ENCODE measurements around the gene SLC38A5. TPM values are rescaled to one million over a fixed set of nuclear protein-coding genes. Genes with fewer than 3 reads are reported as not detected.

The SLC38A5 gene
- total RNA-seq, 6 experiments from 2014 or later: 0.40 to 0.91 (median 0.79) TPM; not detected in 1

DNA sequence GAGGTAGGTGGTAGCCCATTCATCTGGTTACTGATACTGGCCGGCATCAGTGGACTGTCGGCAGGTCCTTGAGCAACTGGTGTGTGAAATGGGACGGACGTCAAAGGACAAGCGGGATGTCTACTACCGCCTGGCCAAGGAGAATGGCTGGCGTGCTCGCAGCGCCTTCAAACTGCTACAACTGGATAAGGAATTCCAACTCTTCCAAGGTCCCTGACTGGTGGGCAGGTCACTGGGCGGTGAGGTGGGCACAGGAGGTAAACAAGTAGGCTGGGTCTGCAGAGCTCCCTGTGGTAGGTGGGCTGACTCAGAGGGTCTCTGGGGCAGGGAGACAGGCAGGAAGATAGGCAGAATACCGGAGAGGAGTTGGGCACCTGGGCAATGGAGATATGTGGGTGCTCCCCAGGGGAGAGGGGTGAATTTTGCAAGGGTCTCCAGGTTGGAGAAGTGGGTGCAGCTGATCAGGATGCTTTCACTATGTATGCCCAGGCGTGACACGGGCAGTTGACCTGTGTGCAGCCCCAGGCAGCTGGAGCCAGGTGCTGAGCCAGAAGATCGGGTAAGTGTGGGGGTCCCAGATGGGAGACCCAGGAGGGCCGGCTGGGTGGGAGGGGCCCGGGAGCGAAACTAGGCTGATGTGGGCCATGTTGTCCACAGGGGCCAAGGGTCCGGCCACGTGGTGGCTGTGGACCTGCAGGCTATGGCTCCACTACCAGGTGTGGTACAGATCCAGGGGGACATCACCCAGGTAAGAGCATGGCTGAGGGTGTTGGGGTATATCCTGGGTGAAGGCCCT lies 8.1 kb upstream of the SLC38A5 start:
- peaks cover 15% of the 10 kb centered on the region; the same call in 1 of the 2 replicates for H3K36me3 Mint-ChIP-seq (ENCODE audit: low read depth)
- no peaks in the 10 kb centered on the region for H3K9me3 Mint-ChIP-seq
- H3K4me3 Mint-ChIP-seq: no peak overlapping the region
- TF ChIP-seq, protein P1, sequence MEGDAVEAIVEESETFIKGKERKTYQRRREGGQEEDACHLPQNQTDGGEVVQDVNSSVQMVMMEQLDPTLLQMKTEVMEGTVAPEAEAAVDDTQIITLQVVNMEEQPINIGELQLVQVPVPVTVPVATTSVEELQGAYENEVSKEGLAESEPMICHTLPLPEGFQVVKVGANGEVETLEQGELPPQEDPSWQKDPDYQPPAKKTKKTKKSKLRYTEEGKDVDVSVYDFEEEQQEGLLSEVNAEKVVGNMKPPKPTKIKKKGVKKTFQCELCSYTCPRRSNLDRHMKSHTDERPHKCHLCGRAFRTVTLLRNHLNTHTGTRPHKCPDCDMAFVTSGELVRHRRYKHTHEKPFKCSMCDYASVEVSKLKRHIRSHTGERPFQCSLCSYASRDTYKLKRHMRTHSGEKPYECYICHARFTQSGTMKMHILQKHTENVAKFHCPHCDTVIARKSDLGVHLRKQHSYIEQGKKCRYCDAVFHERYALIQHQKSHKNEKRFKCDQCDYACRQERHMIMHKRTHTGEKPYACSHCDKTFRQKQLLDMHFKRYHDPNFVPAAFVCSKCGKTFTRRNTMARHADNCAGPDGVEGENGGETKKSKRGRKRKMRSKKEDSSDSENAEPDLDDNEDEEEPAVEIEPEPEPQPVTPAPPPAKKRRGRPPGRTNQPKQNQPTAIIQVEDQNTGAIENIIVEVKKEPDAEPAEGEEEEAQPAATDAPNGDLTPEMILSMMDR (IDR thresholded peaks at IDR 0.05): no peak
- H3K27me3 Mint-ChIP-seq (ENCODE audit: insufficient read depth): peaks cover 2% of the 10 kb centered on the region
- H3K27ac Mint-ChIP-seq: no peak overlapping the region
- DNase-seq: no peak
- peaks cover 12% of the 10 kb centered on the region for H3K4me1 Mint-ChIP-seq (ENCODE audit: low read depth)

DNA sequence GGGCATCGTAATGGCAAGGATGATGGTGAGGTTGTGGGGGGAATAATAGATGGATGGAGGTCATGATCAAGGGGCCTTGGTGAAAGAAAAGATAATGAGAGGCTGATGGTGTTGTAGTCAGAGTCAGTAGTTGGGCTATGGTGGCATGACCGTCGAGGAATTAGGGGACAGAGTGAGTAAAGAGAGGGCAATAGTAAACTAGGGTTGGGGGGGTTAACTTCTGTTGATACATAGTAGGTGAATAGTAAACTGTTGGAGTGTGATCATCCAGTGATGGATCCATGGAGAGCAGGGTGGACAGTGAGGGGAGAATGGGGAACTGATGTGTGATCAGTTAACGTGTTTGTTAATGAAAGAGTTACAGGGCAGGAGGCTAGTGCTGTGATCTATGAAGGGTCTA lies 6.9 kb upstream of the SLC38A5 start:
- peak overlapping the region; percentile 90 for H3K4me3 Mint-ChIP-seq
- peaks cover 12% of the 10 kb centered on the region for H3K4me1 Mint-ChIP-seq (ENCODE audit: low read depth)
- peaks cover 15% of the 10 kb centered on the region; the same call in 1 of the 2 replicates for H3K36me3 Mint-ChIP-seq (ENCODE audit: low read depth)
- peaks cover 2% of the 10 kb centered on the region for H3K27me3 Mint-ChIP-seq (ENCODE audit: insufficient read depth)
- no peak for DNase-seq
- H3K27ac Mint-ChIP-seq: peak overlapping the region; percentile 94
- no peaks in the 10 kb centered on the region for H3K9me3 Mint-ChIP-seq
- TF ChIP-seq, protein P1 (IDR thresholded peaks at IDR 0.05): no peak

DNA sequence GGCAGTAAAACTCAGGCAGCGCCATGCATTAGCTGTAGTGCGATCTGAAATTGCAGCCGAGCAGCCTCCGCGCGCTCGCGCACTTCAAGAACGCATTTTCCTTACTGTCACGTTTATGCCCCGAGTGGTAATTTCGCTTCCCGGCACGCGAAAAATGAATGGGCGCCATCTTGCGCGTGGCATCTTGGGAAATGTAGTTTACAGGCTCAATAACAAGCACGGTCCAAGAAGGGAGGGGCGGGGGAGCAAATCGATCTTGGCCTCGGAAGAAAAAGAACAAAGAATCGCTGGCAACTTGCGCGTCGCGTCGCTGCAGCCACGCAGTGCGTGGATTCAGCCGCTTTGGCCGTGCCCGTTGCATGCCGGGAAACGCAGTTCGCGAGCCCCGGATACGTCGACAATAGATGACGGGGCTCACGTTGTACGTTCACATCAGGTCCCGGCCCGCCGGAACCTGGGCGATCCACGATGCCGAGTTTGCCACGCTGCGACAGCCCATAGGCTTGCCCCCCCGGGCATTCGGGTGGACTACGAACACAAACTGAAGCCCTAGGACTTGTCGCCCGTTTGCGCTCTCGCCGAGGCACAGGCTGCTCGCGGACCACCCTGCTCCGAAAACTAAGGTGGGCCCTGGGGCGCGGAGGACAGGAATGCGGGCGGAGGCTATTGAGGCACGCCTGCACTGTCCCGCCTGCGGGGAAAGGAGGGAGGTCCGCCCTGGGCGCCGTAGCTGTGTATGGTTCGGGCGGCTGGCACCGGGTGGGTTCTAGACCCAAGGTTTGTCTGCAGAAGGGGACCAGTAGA lies 5.9 kb upstream of the SLC38A5 start, which contains the start of gene FTSJ1:
Gene FTSJ1, plus strand, starts transcription at position 426 of the 804 bp plus-strand sequence. CDS start 1,849 bp downstream, outside the sequence.
- TF ChIP-seq, protein P1 (IDR thresholded peaks at IDR 0.05): no peak
- Mint-ChIP-seq H3K36me3 (ENCODE audit: low read depth) (peaks cover 15% of the 10 kb centered on the region; the same call in 1 of the 2 replicates), H3K9me3 (no peaks in the 10 kb centered on the region), H3K27ac (peak within 1 kb of the TSS; percentile 94), H3K4me3 (peak within 1 kb of the TSS; percentile 90), H3K4me1 (ENCODE audit: low read depth) (peaks cover 12% of the 10 kb centered on the region), H3K27me3 (ENCODE audit: insufficient read depth) (peaks cover 2% of the 10 kb centered on the region)
- DNase-seq: peak; percentile 94

DNA sequence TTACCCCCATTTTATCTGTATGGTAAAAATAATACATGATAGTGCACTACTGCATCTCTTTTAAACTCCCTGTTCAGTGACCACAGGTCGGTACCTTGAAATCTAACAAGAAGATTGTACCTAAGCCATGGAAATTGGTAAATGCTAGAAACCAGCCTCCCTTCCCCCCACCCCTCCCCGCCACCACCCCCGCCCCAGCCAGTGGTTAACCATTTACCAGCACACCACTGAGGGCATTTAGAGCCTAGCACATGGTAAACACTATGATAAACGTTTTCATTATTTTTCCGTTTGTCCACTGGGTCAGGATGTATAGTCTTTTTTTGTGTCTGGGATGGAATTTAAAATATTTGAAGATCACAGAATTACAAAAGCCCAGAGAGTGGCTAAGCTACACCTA lies 5.2 kb upstream of the SLC38A5 start:
- H3K27ac Mint-ChIP-seq: peak overlapping the region; percentile 94
- TF ChIP-seq, protein P1 (IDR thresholded peaks at IDR 0.05): no peak
- peaks cover 2% of the 10 kb centered on the region for H3K27me3 Mint-ChIP-seq (ENCODE audit: insufficient read depth)
- no peak for DNase-seq
- peaks cover 15% of the 10 kb centered on the region; the same call in 1 of the 2 replicates for H3K36me3 Mint-ChIP-seq (ENCODE audit: low read depth)
- peak overlapping the region; percentile 90 for H3K4me3 Mint-ChIP-seq
- peaks cover 12% of the 10 kb centered on the region for H3K4me1 Mint-ChIP-seq (ENCODE audit: low read depth)
- no peaks in the 10 kb centered on the region for H3K9me3 Mint-ChIP-seq

DNA sequence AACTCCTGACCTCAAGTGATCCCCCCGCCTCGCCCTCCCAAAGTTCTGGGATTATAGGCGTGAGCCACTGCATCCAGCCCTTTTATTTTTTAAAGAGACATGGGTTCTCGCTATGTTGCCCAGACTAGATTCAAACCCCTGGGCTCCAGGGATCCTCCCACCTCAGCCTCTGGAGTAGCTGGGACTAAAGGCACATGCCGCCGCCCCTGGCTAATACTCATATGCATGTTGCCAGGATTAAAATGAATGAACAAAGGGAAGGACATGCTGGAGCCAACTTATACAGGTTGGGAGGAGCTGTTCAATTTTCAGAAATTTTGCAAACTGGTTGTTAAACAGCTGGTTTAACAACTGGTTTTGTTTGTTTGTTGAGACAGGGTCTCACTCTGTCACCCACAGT lies 4.5 kb upstream of the SLC38A5 start:
- H3K27ac Mint-ChIP-seq: peak overlapping the region; percentile 94; the same call in 1 of the 2 replicates
- no peaks in the 10 kb centered on the region for H3K9me3 Mint-ChIP-seq
- H3K27me3 Mint-ChIP-seq (ENCODE audit: insufficient read depth): peaks cover 2% of the 10 kb centered on the region
- peaks cover 15% of the 10 kb centered on the region; the same call in 1 of the 2 replicates for H3K36me3 Mint-ChIP-seq (ENCODE audit: low read depth)
- TF ChIP-seq, protein P1 (IDR thresholded peaks at IDR 0.05): no peak
- peaks cover 12% of the 10 kb centered on the region for H3K4me1 Mint-ChIP-seq (ENCODE audit: low read depth)
- no peak for DNase-seq
- H3K4me3 Mint-ChIP-seq: peak overlapping the region; percentile 90
